Measurements from ENCODE around the gene SERPINB5. TPM values are rescaled to one million over a fixed set of nuclear protein-coding genes. Genes with fewer than 3 reads are reported as not detected.

Gene SERPINB5
- total and polyA plus RNA-seq, 2 of the 13 experiments (the other 11 are each of a cell fraction or from before 2014, with no cell fraction given), result not detected

DNA sequence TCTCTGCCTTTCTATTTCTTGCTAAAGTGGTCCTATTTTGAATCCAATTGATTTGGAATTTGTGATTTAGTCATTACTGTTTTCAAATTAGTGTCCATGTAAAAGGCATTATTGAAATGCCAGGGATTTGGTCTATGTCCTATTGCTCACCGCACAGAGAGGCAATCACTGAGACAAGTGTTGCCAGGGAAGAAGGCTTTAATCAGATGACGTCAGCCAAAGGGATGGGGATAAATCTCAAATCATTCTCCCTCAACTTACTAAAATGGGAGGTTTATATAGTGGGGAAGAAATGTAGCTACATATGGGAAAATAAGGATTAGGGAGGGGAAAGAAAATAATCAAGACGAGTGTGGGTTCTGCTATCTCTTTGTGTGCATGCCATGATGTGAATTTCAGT, 75.0 kb downstream of the SERPINB5 start:
- Histone ChIP-seq H3K4me3 (replicated peaks in 1 of 3; ENCODE audit: insufficient read depth in 1 of 3, low read depth in 2 of 3, low read length in 3 of 3) (no peak overlapping the region), H2AFZ (ENCODE audit: low read length) (no peak overlapping the region), H3K36me3 (replicated peaks in 1 of 2; ENCODE audit: control insufficient read depth in 1 of 2, insufficient read depth in 2 of 2, low read length in 2 of 2) (no peaks in the 10 kb centered on the region), H3K9ac (ENCODE audit: insufficient read depth, low read depth, low read length) (no peak overlapping the region), H3K4me2 (ENCODE audit: low read depth, low read length) (no peak overlapping the region), H3K27ac (ENCODE audit: extremely low read length, insufficient read depth, low read length) (no peak overlapping the region), H3K9me3 (ENCODE audit: low read length) (no peaks in the 10 kb centered on the region), H3K27me3 (ENCODE audit: control insufficient read depth in 1 of 2, insufficient read depth in 2 of 2, low read length in 2 of 2) (no peaks in the 10 kb centered on the region), H4K20me1 (ENCODE audit: insufficient read depth, low read length) (no peaks in the 10 kb centered on the region), H3K4me1 (ENCODE audit: insufficient read depth, low read length) (no peaks in the 10 kb centered on the region), H3K79me2 (ENCODE audit: insufficient read depth, low read length) (no peaks in the 10 kb centered on the region)
- ATAC-seq (no peak), DNase-seq (ENCODE audit: low spot score) (no peak), FAIRE-seq (no peak)
- 24% methylated on average over 3 of the region's 3 CpGs for WGBS (ENCODE audit: low lambda C conversion rate)
- BruUV-seq (replicated peaks), result no TSS peak
- in situ Hi-C loops (cut with HindIII; ENCODE audit: extremely low pct_ligation_motif_present, low pct_unique_long_range_greater_than_20kb), result no loop called here
- peak; percentile 82 for TF ChIP-seq CREB1 (IDR thresholded peaks at IDR 0.05)
- TF ChIP-seq CREB1 (CRISPR knock-in tag; IDR thresholded peaks at IDR 0.05), result no peak
- TF ChIP-seq ATF7 (IDR thresholded peaks at IDR 0.05), result peak; percentile 96
- no peak for TF ChIP-seq ATF7 (CRISPR knock-in tag; IDR thresholded peaks at IDR 0.05)
- TF ChIP-seq XBP1 (CRISPR knock-in tag; IDR thresholded peaks at IDR 0.05), result no peak
- CTCF ChIA-PET (ENCODE audit: low intra/inter-chr PET ratio, low total read pairs), result no interaction called here
- POLR2A ChIA-PET, result no interaction called here
- intact Hi-C loops (cut with micrococcal nuclease; ENCODE audit: unreplicated experiment), result no loop called here

DNA sequence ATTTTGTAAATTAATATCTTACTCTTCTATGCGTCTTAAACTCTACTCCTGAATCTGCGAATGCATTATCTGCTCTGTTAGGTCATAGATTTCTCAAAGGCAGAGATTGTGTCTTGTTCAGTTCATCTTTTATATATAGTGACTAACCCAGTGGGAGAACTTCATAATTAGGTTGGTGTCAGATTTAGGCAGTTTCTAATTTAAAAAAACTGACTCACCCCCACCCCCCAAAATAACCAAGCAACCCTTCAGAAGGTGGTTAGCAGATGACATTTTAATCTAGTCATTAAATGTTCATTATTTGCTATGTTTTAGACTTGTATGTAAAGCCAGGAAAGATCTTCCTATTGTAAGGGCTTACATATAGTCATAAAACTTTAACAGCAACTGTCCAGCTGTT, 75.8 kb downstream of the SERPINB5 start:
- in situ Hi-C loops (cut with HindIII; ENCODE audit: extremely low pct_ligation_motif_present, low pct_unique_long_range_greater_than_20kb) (no loop called here), intact Hi-C loops (cut with micrococcal nuclease; ENCODE audit: unreplicated experiment) (no loop called here)
- ChIA-PET POLR2A (no interaction called here), CTCF (ENCODE audit: low intra/inter-chr PET ratio, low total read pairs) (no interaction called here)
- H3K9me3 ChIP-seq (ENCODE audit: low read length), result no peaks in the 10 kb centered on the region
- H2AFZ ChIP-seq (ENCODE audit: low read length), result no peak overlapping the region
- WGBS (ENCODE audit: low lambda C conversion rate), result 26% methylated on average over 2 of the region's 2 CpGs
- no peaks in the 10 kb centered on the region for H3K79me2 ChIP-seq (ENCODE audit: insufficient read depth, low read length)
- H3K4me3 ChIP-seq (replicated peaks in 1 of 3; ENCODE audit: insufficient read depth in 1 of 3, low read depth in 2 of 3, low read length in 3 of 3), result no peak overlapping the region
- H3K27ac ChIP-seq (ENCODE audit: extremely low read length, insufficient read depth, low read length), result no peak overlapping the region
- H3K9ac ChIP-seq (ENCODE audit: insufficient read depth, low read depth, low read length), result no peak overlapping the region
- no peak for ATAC-seq
- H4K20me1 ChIP-seq (ENCODE audit: insufficient read depth, low read length), result no peaks in the 10 kb centered on the region
- no peak for FAIRE-seq
- DNase-seq (ENCODE audit: low spot score), result no peak
- H3K4me1 ChIP-seq (ENCODE audit: insufficient read depth, low read length), result no peaks in the 10 kb centered on the region
- BruUV-seq (replicated peaks), result no TSS peak
- H3K36me3 ChIP-seq (replicated peaks in 1 of 2; ENCODE audit: control insufficient read depth in 1 of 2, insufficient read depth in 2 of 2, low read length in 2 of 2), result no peaks in the 10 kb centered on the region
- no peaks in the 10 kb centered on the region for H3K27me3 ChIP-seq (ENCODE audit: control insufficient read depth in 1 of 2, insufficient read depth in 2 of 2, low read length in 2 of 2)
- H3K4me2 ChIP-seq (ENCODE audit: low read depth, low read length), result no peak overlapping the region
- TF ChIP-seq MTA3 (CRISPR knock-in tag; IDR thresholded peaks at IDR 0.05), result no peak
- no peak for TF ChIP-seq ZBTB8A (CRISPR knock-in tag; IDR thresholded peaks at IDR 0.05; ENCODE audit: borderline replicate concordance, low read depth)
- no peak for TF ChIP-seq MAZ (IDR thresholded peaks at IDR 0.05; ENCODE audit: borderline replicate concordance, low read depth, low read length)
- no peak for TF ChIP-seq MAZ (CRISPR knock-in tag; IDR thresholded peaks at IDR 0.05; ENCODE audit: low read depth)
- no peak for TF ChIP-seq ZNF207 (IDR thresholded peaks at IDR 0.05; ENCODE audit: borderline replicate concordance)
- TF ChIP-seq PRMT3 (CRISPR knock-in tag; IDR thresholded peaks at IDR 0.05; ENCODE audit: borderline replicate concordance, low read depth), result no peak
- no peak for TF ChIP-seq SALL1 (CRISPR knock-in tag; IDR thresholded peaks at IDR 0.05)
- TF ChIP-seq, protein P1, sequence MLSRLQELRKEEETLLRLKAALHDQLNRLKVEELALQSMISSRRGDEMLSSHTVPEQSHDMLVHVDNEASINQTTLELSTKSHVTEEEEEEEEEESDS (CRISPR knock-in tag; IDR thresholded peaks at IDR 0.05; ENCODE audit: borderline replicate concordance), result no peak
- TF ChIP-seq PHF5A (CRISPR knock-in tag; IDR thresholded peaks at IDR 0.05; ENCODE audit: low read depth, unreplicated experiment), result no peak
- no peak for TF ChIP-seq ZNF672 (CRISPR knock-in tag; IDR thresholded peaks at IDR 0.05)
- TF ChIP-seq TCF12 (IDR thresholded peaks at IDR 0.05), result no peak
- TF ChIP-seq TCF12 (CRISPR knock-in tag; IDR thresholded peaks at IDR 0.05), result no peak
- no peak for TF ChIP-seq HMG20B (CRISPR knock-in tag; conservative IDR thresholded peaks at IDR 0.05)
- TF ChIP-seq, protein P2, sequence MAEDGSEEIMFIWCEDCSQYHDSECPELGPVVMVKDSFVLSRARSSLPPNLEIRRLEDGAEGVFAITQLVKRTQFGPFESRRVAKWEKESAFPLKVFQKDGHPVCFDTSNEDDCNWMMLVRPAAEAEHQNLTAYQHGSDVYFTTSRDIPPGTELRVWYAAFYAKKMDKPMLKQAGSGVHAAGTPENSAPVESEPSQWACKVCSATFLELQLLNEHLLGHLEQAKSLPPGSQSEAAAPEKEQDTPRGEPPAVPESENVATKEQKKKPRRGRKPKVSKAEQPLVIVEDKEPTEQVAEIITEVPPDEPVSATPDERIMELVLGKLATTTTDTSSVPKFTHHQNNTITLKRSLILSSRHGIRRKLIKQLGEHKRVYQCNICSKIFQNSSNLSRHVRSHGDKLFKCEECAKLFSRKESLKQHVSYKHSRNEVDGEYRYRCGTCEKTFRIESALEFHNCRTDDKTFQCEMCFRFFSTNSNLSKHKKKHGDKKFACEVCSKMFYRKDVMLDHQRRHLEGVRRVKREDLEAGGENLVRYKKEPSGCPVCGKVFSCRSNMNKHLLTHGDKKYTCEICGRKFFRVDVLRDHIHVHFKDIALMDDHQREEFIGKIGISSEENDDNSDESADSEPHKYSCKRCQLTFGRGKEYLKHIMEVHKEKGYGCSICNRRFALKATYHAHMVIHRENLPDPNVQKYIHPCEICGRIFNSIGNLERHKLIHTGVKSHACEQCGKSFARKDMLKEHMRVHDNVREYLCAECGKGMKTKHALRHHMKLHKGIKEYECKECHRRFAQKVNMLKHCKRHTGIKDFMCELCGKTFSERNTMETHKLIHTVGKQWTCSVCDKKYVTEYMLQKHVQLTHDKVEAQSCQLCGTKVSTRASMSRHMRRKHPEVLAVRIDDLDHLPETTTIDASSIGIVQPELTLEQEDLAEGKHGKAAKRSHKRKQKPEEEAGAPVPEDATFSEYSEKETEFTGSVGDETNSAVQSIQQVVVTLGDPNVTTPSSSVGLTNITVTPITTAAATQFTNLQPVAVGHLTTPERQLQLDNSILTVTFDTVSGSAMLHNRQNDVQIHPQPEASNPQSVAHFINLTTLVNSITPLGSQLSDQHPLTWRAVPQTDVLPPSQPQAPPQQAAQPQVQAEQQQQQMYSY (CRISPR knock-in tag; IDR thresholded peaks at IDR 0.05), result no peak
- TF ChIP-seq ZBTB21 (CRISPR knock-in tag; IDR thresholded peaks at IDR 0.05), result no peak
